Tibial nerve (tissue), 4 donors: Measurements from ENCODE around the gene BLCAP. TPM values are rescaled to one million over a fixed set of nuclear protein-coding genes. Genes with fewer than 3 reads are reported as not detected.

Source experiments
- DNase-seq, 2 donors: peaks; one replicate each; pipeline ENCODE4 v3.0.0-alpha.2; 2019; ENCODE audit warnings: low spot score in 2 of 2
- H3K27ac ChIP-seq, 4 donors: fragments of 200-600 bp; sonication (generic) in 3 of 4; one replicate each; pipeline ENCODE4 v1.5.1; 2017 to 2019; ENCODE audit warnings: mild to moderate bottlenecking in 1 of 4
- H3K27me3 ChIP-seq, 2 donors: fragments of 200-600 bp; sonication (generic) in 1 of 2; one replicate each; pipeline versions ENCODE4 v1.5.1 to v1.6.0; 2017 to 2019
- H3K36me3 ChIP-seq, 3 donors: fragments of 200-600 bp; sonication (generic); one replicate each; pipeline ENCODE4 v1.5.1; 2018 to 2019
- H3K4me1 ChIP-seq, 4 donors: fragments of 200-600 bp; sonication (generic) in 3 of 4; one replicate each; pipeline ENCODE4 v1.5.1; 2017 to 2019
- H3K4me3 ChIP-seq, 4 donors: fragments of 200-600 bp; sonication (generic) in 3 of 4; one replicate each; pipeline ENCODE4 v1.5.1; 2017 to 2019; ENCODE audit warnings: mild to moderate bottlenecking in 1 of 4, moderate library complexity in 1 of 4
- H3K9me3 ChIP-seq, 4 donors: fragments of 200-600 bp; sonication (generic) in 3 of 4; one replicate each; pipeline ENCODE4 v1.5.1; 2017 to 2019
- CTCF ChIP-seq, 5 experiments: fragments of 200-600 bp in 3 of 5; fragments of 450-650 bp in 2 of 5; sonication (generic) in 3 of 5; IDR thresholded peaks; one replicate each; pipeline ENCODE4 v1.5.1; 2016 to 2019; ENCODE audit warnings: antibody characterized with exemption in 5 of 5, mild to moderate bottlenecking in 3 of 5, moderate library complexity in 2 of 5
- EP300 ChIP-seq, 2 donors: sonication (generic); formaldehyde crosslinking; IDR thresholded peaks; one replicate each; pipeline ENCODE4 v1.6.1; 2017; ENCODE audit warnings: antibody characterized with exemption in 2 of 2, mild to moderate bottlenecking in 1 of 2
- POLR2A ChIP-seq, 2 donors: fragments of 450-650 bp; IDR thresholded peaks; one replicate each; pipeline ENCODE4 v1.6.1; 2017; ENCODE audit warnings: antibody characterized with exemption in 2 of 2, mild to moderate bottlenecking in 2 of 2, moderate library complexity in 2 of 2
- WGBS, 2 donors: methylation state at CpG; one replicate each; pipeline ENCODE4 v1.1.5; 2018; 5-methylcytosine and 5-hydroxymethylcytosine counted together
- total RNA-seq, 4 donors: library from RNA; depleted of rRNA; stranded (reverse); fragments of >200 nt; gene quantifications; one replicate each; pipeline ENCODE4 v1.1.0, GENCODE V29; 2016

Gene BLCAP
- total RNA-seq, 4 donors from 2014 or later, result 39.8 to 51.3 (median 48.8) TPM

DNA sequence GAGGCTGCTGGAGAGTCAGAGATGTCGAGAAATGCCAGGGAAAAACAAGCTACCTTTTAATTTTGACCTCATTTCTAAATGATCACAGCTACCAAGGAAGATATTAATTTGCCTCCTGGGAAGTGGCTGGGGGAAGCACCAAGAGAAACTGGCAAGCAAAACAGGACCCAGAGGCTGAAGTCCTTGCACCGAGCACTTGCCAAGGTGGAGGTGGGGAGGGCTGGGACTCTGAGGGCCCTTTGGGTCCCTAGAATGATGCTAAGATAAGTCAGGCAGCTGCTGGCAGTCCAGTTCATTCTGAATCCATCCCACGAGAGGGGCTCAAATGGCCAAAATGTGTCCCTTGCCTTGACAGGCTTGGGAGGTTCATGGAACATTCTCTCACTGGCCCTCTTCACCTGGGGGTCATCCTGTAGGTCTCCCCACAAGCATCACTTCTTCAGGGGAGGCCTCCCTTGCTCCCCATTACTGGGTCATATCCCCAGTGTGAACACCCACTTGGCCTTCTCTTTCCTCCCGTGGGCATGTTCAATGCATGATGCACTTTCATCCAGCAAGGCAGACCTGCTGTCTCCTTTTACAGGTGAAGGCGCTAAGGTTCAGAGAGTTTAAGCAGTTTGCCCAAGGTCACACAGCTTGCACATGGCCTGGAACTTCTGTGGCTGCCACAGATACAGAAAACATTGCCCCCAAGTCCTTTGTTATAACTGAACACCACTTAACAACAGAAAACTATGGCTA is 39.1 kb upstream of the BLCAP start:
- no peak overlapping the region for H3K4me3 ChIP-seq
- DNase-seq, result no peak
- H3K9me3 ChIP-seq, result no peaks in the 10 kb centered on the region
- peaks cover 0 to 15% (median 0%) of the 10 kb centered on the region in 4 donors for H3K4me1 ChIP-seq
- H3K27ac ChIP-seq, result no peak overlapping the region
- peaks cover 0 to 74% of the 10 kb centered on the region in 2 donors for H3K27me3 ChIP-seq
- WGBS, 2 donors, result 53 to 70% methylated on average over 5 of the region's 5 CpGs
- no peaks in the 10 kb centered on the region for H3K36me3 ChIP-seq
- TF ChIP-seq EP300 (IDR thresholded peaks at IDR 0.05), result no peak
- TF ChIP-seq POLR2A (IDR thresholded peaks at IDR 0.05), result no peak
- no peak for TF ChIP-seq CTCF (IDR thresholded peaks at IDR 0.05)

- 50 to 52% methylated on average over 14 of the region's 14 CpGs for WGBS, 2 donors
- Histone ChIP-seq H3K36me3 (no peaks in the 10 kb centered on the region), H3K4me3 (no peak overlapping the region), H3K27me3 (peaks cover 0 to 75% of the 10 kb centered on the region in 2 donors), H3K9me3 (no peaks in the 10 kb centered on the region), H3K4me1 (peaks cover 0 to 15% (median 0%) of the 10 kb centered on the region in 4 donors), H3K27ac (no peak overlapping the region)
- TF ChIP-seq POLR2A (IDR thresholded peaks at IDR 0.05), result no peak
- no peak for TF ChIP-seq CTCF (IDR thresholded peaks at IDR 0.05)
- TF ChIP-seq EP300 (IDR thresholded peaks at IDR 0.05), result no peak
- DNase-seq, result no peak
Observed at GRCh38 chr20:37565134-37565811, 37.6 kb upstream of the BLCAP start.

- no peaks in the 10 kb centered on the region for H3K9me3 ChIP-seq
- H3K27ac ChIP-seq, result no peak overlapping the region
- peaks cover 0 to 15% (median 0%) of the 10 kb centered on the region in 4 donors for H3K4me1 ChIP-seq
- no peak for TF ChIP-seq POLR2A (IDR thresholded peaks at IDR 0.05)
- peak; percentile 73 to 85 (median 81) for TF ChIP-seq CTCF (IDR thresholded peaks at IDR 0.05)
- H3K36me3 ChIP-seq, result no peaks in the 10 kb centered on the region
- H3K4me3 ChIP-seq, result no peak overlapping the region
- 10 to 15% methylated on average over 26 to 33 of the region's 34 CpGs for WGBS, 2 donors
- DNase-seq, result peak in 1 of 2 donors; percentile 20
- peaks cover 0 to 80% of the 10 kb centered on the region in 2 donors for H3K27me3 ChIP-seq
Observed at GRCh38 chr20:37564388-37565133, 36.9 kb upstream of the BLCAP start.

GRCh38 chr20:37564016-37564387 is 36.3 kb upstream of the BLCAP start:
- Histone ChIP-seq H3K27ac (no peak overlapping the region), H3K4me3 (no peak overlapping the region), H3K4me1 (peaks cover 0 to 15% (median 0%) of the 10 kb centered on the region in 4 donors), H3K36me3 (no peaks in the 10 kb centered on the region), H3K9me3 (no peaks in the 10 kb centered on the region), H3K27me3 (peaks cover 0 to 79% of the 10 kb centered on the region in 2 donors)
- TF ChIP-seq CTCF (IDR thresholded peaks at IDR 0.05), result no peak
- TF ChIP-seq EP300 (IDR thresholded peaks at IDR 0.05), result no peak
- TF ChIP-seq POLR2A (IDR thresholded peaks at IDR 0.05), result no peak
- DNase-seq, result no peak
- WGBS, 2 donors, result 33 to 69% methylated on average over 7 to 19 of the region's 19 CpGs
